NCI-H748 (cell line): ENCODE data around the gene SLC6A1.

Source experiments
- DNase-seq: peaks from one replicate; lab custom pipeline; 2025; ENCODE audit not compliant: unreplicated experiment; lab: John Stamatoyannopoulos, UW

Gene SLC6A1

DNA sequence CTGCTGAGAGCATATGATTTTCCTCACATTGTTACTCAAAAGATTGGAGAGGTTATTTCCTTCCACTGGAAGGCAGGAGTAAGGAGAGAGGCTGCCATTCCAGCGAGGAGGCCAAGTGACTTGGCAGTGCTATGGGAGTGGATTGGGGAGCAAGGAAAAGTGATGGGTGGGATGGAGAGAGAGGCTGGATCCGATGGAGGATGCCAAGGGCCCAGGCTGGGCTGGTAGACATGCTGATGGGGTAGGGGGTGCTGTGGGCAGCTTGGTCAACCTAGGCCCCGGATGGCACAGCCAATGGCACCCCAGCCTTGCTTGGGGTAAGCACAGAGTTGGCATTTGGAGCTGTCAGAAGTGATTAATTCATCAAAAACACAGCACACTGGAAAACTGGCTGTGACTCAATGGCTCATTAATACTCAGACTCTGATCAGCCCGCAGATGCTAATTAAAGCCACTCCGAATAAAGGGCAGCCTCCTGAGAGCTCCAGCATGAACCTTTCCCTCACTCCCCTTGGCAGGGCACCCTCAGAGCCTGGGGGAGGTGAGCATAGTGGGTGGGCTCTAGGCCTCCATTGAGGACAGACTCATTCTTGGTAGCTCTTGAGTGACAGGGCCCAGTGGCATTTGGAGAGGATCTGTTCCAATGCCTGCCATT, 22.1 kb upstream of the SLC6A1 start:
- DNase-seq, result no peak

- DNase-seq, result no peak
These were observed 20.3 kb upstream of the SLC6A1 start for GRCh38 chr3:10972072-10972782.

GRCh38 chr3:10973046-10973595, 19.4 kb upstream of the SLC6A1 start:
- no peak for DNase-seq

GRCh38 chr3:10974131-10974530, 18.4 kb upstream of the SLC6A1 start:
- no peak for DNase-seq

DNA sequence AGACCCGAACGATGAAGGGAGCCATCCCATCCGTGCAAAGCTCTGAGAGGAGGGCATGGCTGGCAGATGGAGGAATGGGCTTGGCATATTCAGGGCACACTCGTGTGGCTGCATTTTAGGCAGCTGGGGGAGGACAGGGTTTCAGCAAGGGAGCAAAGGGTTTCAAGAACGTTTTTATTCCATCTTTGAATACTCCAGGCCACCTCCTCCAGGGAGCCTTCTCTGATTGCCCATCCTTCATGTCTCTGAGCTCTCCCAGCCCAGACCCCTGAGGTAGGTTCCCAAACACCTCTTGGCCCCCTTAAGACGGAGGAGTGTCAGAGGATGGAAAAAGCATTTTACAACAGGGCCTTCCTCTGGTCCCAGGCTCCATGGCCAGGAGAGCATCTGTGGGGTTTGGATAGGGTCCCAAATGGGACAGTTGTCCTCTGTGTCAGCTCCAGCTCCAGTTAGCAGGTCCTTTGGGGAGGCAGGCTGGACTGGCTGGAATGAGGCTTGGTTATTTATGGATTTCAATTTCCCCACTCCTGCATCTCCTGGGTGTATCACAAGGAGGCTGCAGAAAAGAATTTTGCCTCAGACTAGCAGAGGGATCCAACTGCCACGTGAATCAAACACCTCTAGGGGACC, 17.7 kb upstream of the SLC6A1 start:
- DNase-seq, result no peak

DNA sequence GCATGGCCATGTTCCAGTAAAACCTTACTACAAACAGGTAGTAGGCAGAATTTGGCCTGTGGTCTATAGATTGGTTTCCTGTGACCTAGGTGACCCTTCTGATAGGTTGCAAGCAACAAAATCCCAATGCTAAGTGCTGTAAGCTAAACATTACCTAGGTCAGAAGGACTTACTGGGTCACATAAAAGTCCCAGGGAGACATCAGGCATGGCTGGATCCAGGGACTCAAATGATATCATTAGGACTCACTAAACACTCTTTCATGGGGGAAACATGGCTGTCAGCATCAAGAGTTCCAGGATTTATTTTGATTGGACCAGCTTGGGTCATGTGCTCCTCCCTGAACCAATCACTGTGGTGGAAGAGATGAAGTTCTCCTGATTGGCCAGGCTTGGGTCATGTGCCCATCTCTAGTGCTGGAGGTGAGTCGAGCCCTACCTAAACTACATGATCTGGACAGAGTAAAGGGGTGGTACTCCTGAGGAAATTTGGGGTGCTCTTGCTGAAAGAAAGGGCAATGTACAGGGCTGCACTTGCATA, 16.8 kb upstream of the SLC6A1 start:
- no peak for DNase-seq

DNA sequence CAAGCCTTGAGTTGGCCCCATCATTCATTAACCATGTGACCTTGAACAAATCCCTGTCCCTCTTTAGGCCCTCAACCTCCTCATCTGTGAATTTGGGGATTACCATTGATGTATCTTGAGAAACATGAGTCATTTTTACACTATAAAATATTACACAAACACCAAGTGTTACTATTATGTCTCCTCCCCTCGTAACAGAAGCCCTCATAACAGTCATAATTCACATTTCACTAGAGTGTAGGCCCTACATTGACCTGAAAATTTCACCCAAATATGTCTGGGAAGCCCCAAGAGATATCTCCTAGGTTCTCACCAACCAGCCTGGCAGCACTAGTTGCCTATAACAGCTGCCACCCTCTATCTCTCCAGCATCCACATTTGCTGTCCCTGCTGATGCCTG, 15.8 kb upstream of the SLC6A1 start:
- no peak for DNase-seq

DNA sequence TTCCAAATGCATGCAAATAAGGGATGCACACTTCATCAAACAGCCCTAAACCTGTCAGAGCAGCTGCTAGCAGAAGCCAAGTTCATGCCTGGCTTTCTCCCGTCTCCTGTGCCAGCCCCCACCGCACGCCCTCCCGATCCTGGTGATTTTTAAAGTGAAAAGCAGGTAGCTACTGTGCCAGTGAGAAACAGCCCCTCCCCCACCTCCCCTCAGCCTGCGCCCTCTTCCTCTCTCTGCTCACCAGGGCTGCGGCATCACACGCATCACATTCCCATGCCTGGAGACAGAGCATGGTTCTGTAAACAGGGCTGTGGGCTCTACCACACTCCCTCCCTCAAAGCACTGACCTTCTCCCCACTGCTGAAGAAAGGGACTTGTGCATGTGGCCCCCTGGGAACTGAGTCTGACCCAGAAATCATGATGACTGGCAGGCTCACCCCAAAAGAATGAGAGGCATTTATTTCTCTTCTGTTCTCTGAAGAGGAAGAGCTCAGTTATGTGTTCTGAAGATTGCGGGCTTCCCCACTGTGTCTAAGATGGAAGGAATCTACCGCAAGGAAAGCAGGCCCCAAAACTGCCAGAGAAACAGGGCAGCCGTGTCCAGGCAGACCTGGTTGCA, 14.5 kb upstream of the SLC6A1 start:
- no peak for DNase-seq

GRCh38 chr3:10978956-10979355, 13.6 kb upstream of the SLC6A1 start:
- DNase-seq, result no peak

GRCh38 chr3:10980312-10980711, 12.2 kb upstream of the SLC6A1 start:
- no peak for DNase-seq

GRCh38 chr3:10981031-10981430, 11.5 kb upstream of the SLC6A1 start:
- no peak for DNase-seq

DNA sequence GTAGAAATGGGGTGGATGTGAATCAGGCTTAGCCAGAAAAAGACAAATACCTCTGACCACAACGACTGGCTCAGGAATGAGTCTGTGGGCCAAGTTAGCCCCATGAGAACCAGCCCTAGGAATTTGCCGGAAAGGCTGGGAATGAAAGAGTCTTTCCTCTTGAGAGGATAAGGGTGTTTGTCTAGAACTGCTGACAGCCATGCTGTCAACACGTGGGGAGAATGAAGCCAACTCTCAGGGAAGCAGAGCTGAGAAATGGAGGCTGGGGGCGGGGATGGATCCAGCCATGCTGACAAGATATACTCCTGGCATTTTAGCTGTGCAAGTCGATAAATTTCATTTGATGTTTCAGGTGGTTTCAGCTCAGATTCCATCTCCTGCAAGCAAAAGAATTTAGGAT, 10.6 kb upstream of the SLC6A1 start:
- DNase-seq, result no peak

DNA sequence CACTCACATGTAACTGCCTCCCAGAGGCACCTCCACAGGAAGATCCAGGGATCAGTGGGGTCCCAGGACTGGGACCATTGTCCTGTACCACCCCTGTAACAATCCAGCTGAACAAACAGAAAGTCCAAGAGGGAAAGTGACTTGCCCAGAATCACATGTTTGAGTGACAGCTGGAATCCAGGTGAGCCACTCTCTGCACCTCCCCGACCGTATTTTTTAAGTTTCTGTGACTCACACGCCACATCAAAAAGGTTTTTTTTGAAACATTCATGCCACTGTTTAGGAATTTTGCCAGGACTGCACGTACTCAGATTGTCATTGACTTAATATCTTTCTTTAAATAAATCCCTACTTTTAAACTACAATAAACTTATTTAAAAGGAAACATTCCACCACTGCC, 9.8 kb upstream of the SLC6A1 start:
- DNase-seq, result no peak

- DNase-seq, result peak; percentile 25
These were observed 9.2 kb upstream of the SLC6A1 start for GRCh38 chr3:10983219-10983916.

DNA sequence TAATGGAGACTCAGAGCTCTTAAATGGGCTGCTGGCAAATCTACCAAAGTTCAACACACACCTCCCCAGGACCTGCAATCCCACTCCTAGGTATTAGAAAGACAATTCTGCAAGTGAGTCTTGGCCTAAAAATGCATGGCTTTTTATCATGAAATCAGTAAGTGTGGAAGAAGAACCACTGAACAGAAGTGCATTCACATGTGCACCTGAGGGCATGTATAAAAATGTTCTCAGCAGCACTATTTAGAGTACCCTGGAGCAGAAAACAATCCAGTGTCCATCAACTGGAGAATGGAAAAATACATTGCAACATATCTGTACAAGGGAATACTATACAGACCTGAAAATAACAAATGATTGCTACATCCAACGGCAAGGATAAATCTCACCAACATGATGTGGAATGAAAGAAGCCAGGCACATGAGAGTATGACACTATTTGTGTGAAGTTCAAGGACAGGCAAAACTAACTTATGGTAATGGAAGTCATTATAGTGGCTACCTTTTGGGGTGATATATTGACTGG, 8.1 kb upstream of the SLC6A1 start:
- no peak for DNase-seq

- DNase-seq, result no peak
These were observed 7.4 kb upstream of the SLC6A1 start for GRCh38 chr3:10985181-10985580.

DNA sequence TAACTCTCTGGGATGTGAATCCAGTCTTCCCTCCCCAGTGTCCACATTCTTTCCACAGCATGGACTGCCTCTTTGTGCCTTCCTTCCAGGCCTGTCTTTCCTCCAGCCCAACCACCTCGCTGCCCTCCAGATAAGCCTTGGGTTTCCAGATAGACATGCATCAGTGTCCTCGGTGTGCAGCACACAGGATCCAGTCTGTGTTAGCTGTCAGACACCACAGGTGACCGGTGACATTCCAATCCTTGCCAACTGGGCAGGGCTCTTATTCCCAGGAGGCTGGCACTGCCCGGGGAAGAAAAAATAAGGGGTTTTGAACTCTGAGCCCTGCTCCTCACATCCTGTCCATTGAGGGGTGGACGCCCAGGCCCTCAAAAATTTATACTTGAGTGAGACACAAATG, 6.0 kb upstream of the SLC6A1 start:
- no peak for DNase-seq

- no peak for DNase-seq
These were observed 4.4 kb upstream of the SLC6A1 start for GRCh38 chr3:10988001-10988665.

GRCh38 chr3:10988991-10989484, 3.5 kb upstream of the SLC6A1 start:
- DNase-seq, result no peak
